Liver (tissue), 9 donors: Measurements from ENCODE around the gene ENG. TPM values are rescaled to one million over a fixed set of nuclear protein-coding genes. Genes with fewer than 3 reads are reported as not detected.
A peak's percentile ranks its signal among the peaks of the same experiment; 100 is the strongest.
"Not testable (repeated sequence)": the region's sequence is repeated elsewhere in the genome, so short reads cannot be mapped to it uniquely, and the experiment has no call there.

ENCODE experiments used
- DNase-seq: peaks from one replicate; pipeline ENCODE4 v3.0.0-alpha.2; 2017; ENCODE audit warnings: low spot score
- H3K27ac ChIP-seq, 2 donors: one replicate each; pipeline ENCODE4 v1.7.0; 2013; ENCODE audit warnings: inconsistent platforms in 2 of 2, low read length in 2 of 2, control low read depth in 1 of 2, low read depth in 1 of 2, mild to moderate bottlenecking in 1 of 2
- H3K27me3 ChIP-seq, 4 donors: one replicate each; pipeline versions ENCODE4 v1.6.1 to v1.7.0; 2013; ENCODE audit warnings: low read length in 3 of 4, inconsistent platforms in 1 of 4, mild to moderate bottlenecking in 1 of 4, moderate library complexity in 1 of 4; ENCODE audit not compliant: control insufficient read depth in 4 of 4, insufficient read depth in 4 of 4
- H3K36me3 ChIP-seq, 4 donors: one replicate each; pipeline versions ENCODE4 v1.6.1 to v1.7.0; 2013; ENCODE audit warnings: low read length in 3 of 4, mild to moderate bottlenecking in 3 of 4, low read depth in 1 of 4, moderate library complexity in 1 of 4; ENCODE audit not compliant: control insufficient read depth in 4 of 4, insufficient read depth in 3 of 4
- H3K4me1 ChIP-seq, 4 donors: one replicate each; pipeline versions ENCODE4 v1.6.1 to v1.7.0; 2013; ENCODE audit warnings: low read length in 3 of 4, mild to moderate bottlenecking in 3 of 4, moderate library complexity in 1 of 4; ENCODE audit not compliant: control insufficient read depth in 4 of 4, insufficient read depth in 4 of 4
- H3K4me3 ChIP-seq, 3 donors: one replicate each; pipeline versions ENCODE4 v1.6.1 to v1.7.0; 2013; ENCODE audit warnings: low read length in 3 of 3, control low read depth in 1 of 3, low read depth in 1 of 3, mild to moderate bottlenecking in 1 of 3
- H3K9ac ChIP-seq, 2 donors: one replicate each; pipeline ENCODE4 v1.7.0; 2013; ENCODE audit warnings: low read length in 2 of 2, mild to moderate bottlenecking in 2 of 2, moderate library complexity in 2 of 2, control low read depth in 1 of 2, low read depth in 1 of 2
- H3K9me3 ChIP-seq, 4 donors: one replicate each; pipeline versions ENCODE4 v1.6.1 to v1.7.0; 2013; ENCODE audit warnings: low read length in 3 of 4; ENCODE audit not compliant: control insufficient read depth in 4 of 4
- EGR1 ChIP-seq, 2 donors: IDR thresholded peaks; 2 replicates each; pipeline ENCODE4 v1.6.1; 2016 to 2018; ENCODE audit warnings: antibody characterized with exemption in 2 of 2, low read depth in 2 of 2
- FOXA1 ChIP-seq: IDR thresholded peaks from 2 replicates; pipeline ENCODE4 v1.6.1; 2016; ENCODE audit warnings: antibody characterized with exemption
- GABPA ChIP-seq, 2 donors: IDR thresholded peaks in 1 of 2; conservative IDR thresholded peaks in 1 of 2; 2 replicates each; pipeline ENCODE4 v1.6.1; 2016; ENCODE audit warnings: antibody characterized with exemption in 2 of 2, mild to moderate bottlenecking in 1 of 2, moderate library complexity in 1 of 2
- HNF4A ChIP-seq, 2 donors: conservative IDR thresholded peaks; 2 replicates each; pipeline ENCODE4 v1.6.1; 2016; ENCODE audit warnings: antibody characterized with exemption in 2 of 2, mild to moderate bottlenecking in 2 of 2
- MAX ChIP-seq: IDR thresholded peaks from 2 replicates; pipeline ENCODE4 v1.6.1; 2016; ENCODE audit warnings: antibody characterized with exemption
- NR2F2 ChIP-seq: IDR thresholded peaks from 2 replicates; pipeline ENCODE4 v1.6.1; 2016; ENCODE audit warnings: antibody characterized with exemption
- REST ChIP-seq: IDR thresholded peaks from 2 replicates; pipeline ENCODE4 v1.6.1; 2016; ENCODE audit warnings: antibody characterized with exemption, mild to moderate bottlenecking
- RXRA ChIP-seq, 2 donors: IDR thresholded peaks; 2 replicates each; pipeline ENCODE4 v1.6.1; 2017 to 2018; ENCODE audit warnings: antibody characterized with exemption in 2 of 2, mild to moderate bottlenecking in 1 of 2
- SP1 ChIP-seq: IDR thresholded peaks from 2 replicates; pipeline ENCODE4 v1.6.1; 2018; ENCODE audit warnings: antibody characterized with exemption, mild to moderate bottlenecking
- TAF1 ChIP-seq: conservative IDR thresholded peaks from 2 replicates; pipeline ENCODE4 v1.6.1; 2016; ENCODE audit warnings: antibody characterized with exemption, mild to moderate bottlenecking
- YY1 ChIP-seq: IDR thresholded peaks from 2 replicates; pipeline ENCODE4 v1.6.1; 2016; ENCODE audit warnings: antibody characterized with exemption, mild to moderate bottlenecking
- WGBS: extraction: QIAGEN DNeasy Blood & Tissue Kit; methylation state at CpG from one replicate; pipeline ENCODE4 v1.1.7; 2013; 5-methylcytosine and 5-hydroxymethylcytosine counted together
- polyA plus RNA-seq, 2 donors: library from polyadenylated mRNA; stranded (reverse) in 1 of 2; unstranded in 1 of 2; fragments of 200-250 nt in 1 of 2; fragments of >200 nt in 1 of 2; fragmentation: Nextera tagmentation in 1 of 2; extraction: Ambion mirVana in 1 of 2; gene quantifications; one replicate each; pipeline versions ENCODE4 v1.2.1 to v1.2.3, GENCODE V29; 2013 to 2015
- total RNA-seq, 2 donors: library from RNA; depleted of rRNA; stranded (reverse); fragments of >200 nt; gene quantifications; one replicate each; pipeline ENCODE4 v1.2.3, GENCODE V29; 2014
- donor health status: healthy.
- donor health status: healthy.
- donor health status: healthy.
- donor health status: healthy.
- donor health status: healthy.

The ENG gene
- total and polyA plus RNA-seq, 4 donors: 12.8 to 91.3 (median 24.2) TPM

GRCh38 chr9:127847833-127848755 lies 6.4 kb downstream of the ENG start:
- no peak for DNase-seq
- WGBS: 76% methylated on average over 12 of the region's 12 CpGs

GRCh38 chr9:127847178-127847510 lies 7.3 kb downstream of the ENG start:
- H3K9me3 ChIP-seq: peaks cover 0 to 10% (median 1%) of the 10 kb centered on the region in 4 donors
- H3K4me1 ChIP-seq: peaks cover 0 to 2% (median 0%) of the 10 kb centered on the region in 4 donors
- TF ChIP-seq RXRA (IDR thresholded peaks at IDR 0.05) (peak; percentile 1 to 45), NR2F2 (peak; percentile 76), SP1 (no peak)
- no peak for DNase-seq
- no peak overlapping the region for H3K4me3 ChIP-seq
- no peaks in the 10 kb centered on the region for H3K36me3 ChIP-seq
- no peaks in the 10 kb centered on the region for H3K27me3 ChIP-seq
- 70% methylated on average over 6 of the region's 6 CpGs for WGBS
- H3K9ac ChIP-seq: no peak overlapping the region
- H3K27ac ChIP-seq: peak overlapping the region; percentile 2 to 57

More at GRCh38 chr9:127847833-127848755, 6.4 kb downstream of the ENG start:
- TF ChIP-seq SP1 (no peak), FOXA1 (no peak), EGR1 (IDR thresholded peaks at IDR 0.05; ENCODE audit: low read depth in 2 of 2) (no peak), HNF4A (conservative IDR thresholded peaks at IDR 0.05) (no peak), GABPA (IDR thresholded peaks at IDR 0.05 in 1 of 2, conservative IDR thresholded peaks at IDR 0.05 in 1 of 2) (no peak), YY1 (no peak), REST (no peak), MAX (no peak), TAF1 (no peak), NR2F2 (no peak)
- Histone ChIP-seq H3K36me3 (no peaks in the 10 kb centered on the region), H3K27ac (peak overlapping the region in 1 of 2 donors; percentile 32), H3K9me3 (peaks cover 0 to 10% (median 1%) of the 10 kb centered on the region in 4 donors), H3K27me3 (no peaks in the 10 kb centered on the region), H3K9ac (no peak overlapping the region), H3K4me3 (no peak overlapping the region), H3K4me1 (peaks cover 0 to 2% (median 0%) of the 10 kb centered on the region in 4 donors)

GRCh38 chr9:127846443-127847177 lies 7.8 kb downstream of the ENG start:
- peak overlapping the region; percentile 2 to 57 for H3K27ac ChIP-seq
- H3K36me3 ChIP-seq: no peaks in the 10 kb centered on the region
- H3K9me3 ChIP-seq: peaks cover 0 to 10% (median 1%) of the 10 kb centered on the region in 4 donors
- H3K4me3 ChIP-seq: no peak overlapping the region
- H3K4me1 ChIP-seq: peaks cover 0 to 2% (median 0%) of the 10 kb centered on the region in 4 donors
- no peaks in the 10 kb centered on the region for H3K27me3 ChIP-seq
- 64% methylated on average over 18 of the region's 18 CpGs for WGBS
- H3K9ac ChIP-seq: no peak overlapping the region
- no peak for DNase-seq
- TF ChIP-seq HNF4A (conservative IDR thresholded peaks at IDR 0.05) (no peak), YY1 (no peak), RXRA (IDR thresholded peaks at IDR 0.05) (peak in 1 of 2 donors; percentile 22)

- Histone ChIP-seq H3K27ac (peak overlapping the region; percentile 2 to 39), H3K9me3 (peaks cover 0 to 10% (median 1%) of the 10 kb centered on the region in 4 donors)
- DNase-seq, H3K4me3 ChIP-seq, H3K4me1 ChIP-seq, H3K27me3 ChIP-seq, H3K36me3 ChIP-seq, H3K9ac ChIP-seq: not testable (repeated sequence)
- 95% methylated on average over 4 of the region's 4 CpGs for WGBS
These were observed 8.8 kb downstream of the ENG start for GRCh38 chr9:127845619-127846018.
